GM21515 (cell line): ENCODE measurements around the gene CD82.
A peak's percentile ranks its signal among the peaks of the same experiment; 100 is the strongest.
"Not testable (repeated sequence)": the region's sequence is repeated elsewhere in the genome, so short reads cannot be mapped to it uniquely, and the experiment has no call there.

Source experiments
- ATAC-seq: cut with Tn5 transposase; IDR thresholded peaks from one replicate; pipeline ENCODE4 v1.9.1; 2021; ENCODE audit not compliant: unreplicated experiment

CD82 gene

DNA sequence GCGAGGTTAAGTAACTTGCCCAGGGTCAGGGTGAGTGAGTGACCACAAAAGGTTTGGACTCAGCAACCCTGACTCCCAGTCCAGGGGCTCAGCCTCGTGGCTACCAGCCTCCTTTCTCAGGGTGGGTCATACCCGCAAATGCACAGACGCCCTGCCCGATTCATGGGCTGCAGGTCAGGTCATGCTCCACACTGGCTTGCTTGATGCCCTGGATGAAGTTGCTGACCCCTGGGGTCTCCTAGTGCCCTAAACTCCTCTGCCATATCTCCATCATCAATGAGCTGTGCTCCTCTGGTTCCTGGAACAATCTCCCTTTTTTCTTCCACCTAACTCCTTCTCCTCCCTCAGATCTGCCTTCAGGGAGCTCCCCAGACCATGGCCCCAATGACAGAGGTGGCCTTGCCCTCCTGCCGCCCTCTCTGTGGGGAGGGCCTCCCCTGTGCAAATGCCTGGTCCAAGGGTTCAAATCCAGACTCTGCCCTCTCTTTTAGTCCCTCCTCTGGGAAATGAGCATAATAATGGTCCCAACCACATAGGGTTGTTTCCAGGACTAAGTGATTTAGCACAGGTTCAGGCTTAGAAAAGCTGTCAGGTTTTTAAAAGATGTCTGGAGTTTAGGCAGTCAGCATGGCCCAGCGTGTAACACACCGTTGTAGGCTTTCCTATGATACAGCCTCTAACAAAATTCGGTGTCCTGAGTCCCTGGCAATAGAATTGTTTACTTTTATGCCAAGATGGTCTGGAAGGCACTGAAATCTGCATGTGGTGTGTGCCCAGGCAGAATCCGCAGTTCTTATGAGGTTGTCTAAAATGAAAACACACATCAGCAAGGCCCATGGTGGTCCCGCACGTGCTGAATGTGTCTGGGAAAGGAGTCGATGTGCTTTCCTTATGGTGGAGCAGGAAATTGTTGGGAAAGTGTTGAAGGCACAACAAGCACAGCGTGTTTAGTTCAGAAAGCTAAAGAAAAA lies 63.6 kb downstream of the CD82 start:
- ATAC-seq: no peak

DNA sequence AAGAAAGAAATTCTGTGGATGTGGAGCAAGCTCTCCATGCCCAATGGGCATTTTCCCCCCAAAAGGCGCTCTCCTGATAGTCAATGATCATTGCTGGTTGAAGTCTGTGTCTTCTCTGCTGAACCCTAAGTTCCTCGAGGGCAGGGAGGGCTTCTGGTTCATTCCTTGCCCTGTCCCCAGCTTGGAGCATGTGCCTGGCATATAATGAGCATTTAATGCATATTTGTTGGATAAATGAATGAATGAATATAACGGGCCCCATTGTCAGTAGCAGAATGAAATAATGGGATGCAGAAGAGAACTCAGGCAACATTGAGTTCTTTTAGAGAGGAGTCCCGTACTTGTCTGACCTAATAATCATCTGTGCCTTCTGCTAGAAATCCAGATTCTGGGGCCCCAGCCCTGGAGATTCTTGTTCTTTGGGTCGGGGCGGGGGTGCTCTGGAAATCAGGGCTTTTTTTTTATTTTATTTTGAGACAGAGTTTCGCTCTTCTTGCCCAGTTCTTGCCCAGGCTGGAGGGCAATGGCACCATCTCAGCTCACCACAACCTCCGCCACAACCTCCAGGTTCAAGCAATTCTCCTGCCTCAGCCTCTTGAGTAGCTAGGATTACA lies 64.4 kb downstream of the CD82 start:
- ATAC-seq: no peak

DNA sequence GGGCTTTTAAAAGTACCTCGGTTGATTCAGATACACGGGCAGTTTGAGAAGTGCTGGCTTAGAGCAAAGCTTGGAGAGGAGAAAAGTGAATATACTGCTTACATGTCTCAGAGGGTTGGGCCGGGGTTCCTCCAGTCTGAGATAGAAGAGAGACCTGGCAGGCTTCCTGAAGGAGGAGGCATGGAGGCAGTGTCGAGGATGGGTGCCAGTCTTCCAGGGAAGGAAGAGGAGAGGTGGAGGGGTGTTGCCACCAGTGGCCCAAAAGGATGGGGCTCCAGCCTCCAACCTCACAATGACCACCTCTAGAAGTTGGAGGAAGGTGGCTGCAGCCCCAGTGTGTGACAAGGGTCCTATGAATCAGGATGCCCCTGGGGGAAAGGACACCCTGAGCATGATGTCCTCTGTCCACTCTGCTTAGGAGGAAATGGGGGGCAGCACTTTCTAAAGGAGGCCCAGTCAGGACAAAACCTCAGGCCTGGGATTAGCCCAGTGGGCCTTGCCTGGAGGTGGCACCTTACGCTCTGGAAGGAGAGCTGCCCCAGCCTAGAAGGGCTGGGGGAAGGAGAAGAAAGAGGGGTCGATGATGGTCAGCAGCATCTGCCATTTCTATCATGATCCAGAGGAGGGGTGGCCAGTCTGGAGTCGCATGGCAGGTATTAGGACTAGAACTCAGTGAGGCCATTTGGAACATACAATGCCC lies 65.2 kb downstream of the CD82 start:
- ATAC-seq: no peak

DNA sequence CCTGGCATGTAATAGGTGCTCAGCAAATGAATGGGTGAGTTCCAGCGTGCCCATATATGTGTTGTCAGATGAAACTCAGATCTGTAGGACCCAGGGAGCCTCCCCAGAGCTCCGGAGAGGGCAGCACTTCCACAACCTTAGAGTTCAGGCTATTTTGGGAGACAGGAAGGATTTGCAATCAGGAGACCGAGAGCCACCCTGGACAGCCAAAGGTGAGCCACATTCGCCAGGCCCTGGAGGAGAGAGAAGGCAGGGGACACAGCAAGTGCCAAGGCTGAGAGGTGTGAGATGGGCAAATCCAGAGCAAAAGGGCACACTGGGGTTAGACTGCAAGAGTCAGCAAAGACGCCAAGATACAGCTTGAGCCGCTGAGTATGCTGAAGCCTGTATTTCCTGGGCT lies 66.4 kb downstream of the CD82 start:
- ATAC-seq: no peak

GRCh38 chr11:44632466-44633123 lies 67.1 kb downstream of the CD82 start:
- ATAC-seq: peak; percentile 59

- no peak for ATAC-seq
These were observed 68.2 kb downstream of the CD82 start for GRCh38 chr11:44633641-44634040.

- ATAC-seq: no peak
These were observed 69.2 kb downstream of the CD82 start for GRCh38 chr11:44634401-44635281.

GRCh38 chr11:44637487-44637886 lies 72.0 kb downstream of the CD82 start:
- ATAC-seq: no peak

- no peak for ATAC-seq
These were observed 72.6 kb downstream of the CD82 start for GRCh38 chr11:44638032-44638431.

- ATAC-seq: no peak
These were observed 77.8 kb downstream of the CD82 start for GRCh38 chr11:44643217-44643616.

- ATAC-seq: no peak
These were observed 80.4 kb downstream of the CD82 start for GRCh38 chr11:44645827-44646226.

DNA sequence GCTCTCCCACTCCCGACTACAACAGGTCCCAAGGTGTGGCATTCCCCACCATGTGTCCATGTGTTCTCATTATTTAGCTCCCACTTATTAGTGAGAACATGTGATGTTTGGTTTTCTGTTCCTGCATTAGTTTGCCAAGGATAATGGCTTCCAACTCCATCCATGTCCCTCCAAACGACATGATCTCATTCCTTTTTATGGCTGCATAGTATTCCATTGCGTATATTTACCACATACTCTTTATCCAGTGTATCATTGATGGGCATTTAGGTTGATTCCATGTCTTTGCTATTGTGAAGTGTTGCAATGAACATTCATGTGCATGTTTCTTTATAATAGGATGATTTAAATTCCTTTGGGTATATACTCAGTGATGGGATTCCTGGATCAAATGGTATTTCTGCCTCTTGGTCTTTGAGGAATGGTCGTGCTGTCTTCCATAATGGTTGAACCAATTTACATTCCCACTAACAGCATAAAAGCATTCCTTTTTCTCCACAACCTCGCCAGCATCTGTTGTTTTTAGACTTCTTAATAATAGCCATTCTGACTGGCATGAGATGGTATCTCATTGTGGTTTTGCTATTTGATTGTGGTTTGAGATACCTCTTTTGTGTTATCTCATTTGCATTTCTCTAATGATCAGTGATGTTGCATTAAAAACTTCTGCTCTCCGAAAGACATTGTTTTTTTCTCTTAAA lies 81.9 kb downstream of the CD82 start:
- not testable (repeated sequence) for ATAC-seq

GRCh38 chr11:44648109-44648508 lies 82.6 kb downstream of the CD82 start:
- no peak for ATAC-seq

DNA sequence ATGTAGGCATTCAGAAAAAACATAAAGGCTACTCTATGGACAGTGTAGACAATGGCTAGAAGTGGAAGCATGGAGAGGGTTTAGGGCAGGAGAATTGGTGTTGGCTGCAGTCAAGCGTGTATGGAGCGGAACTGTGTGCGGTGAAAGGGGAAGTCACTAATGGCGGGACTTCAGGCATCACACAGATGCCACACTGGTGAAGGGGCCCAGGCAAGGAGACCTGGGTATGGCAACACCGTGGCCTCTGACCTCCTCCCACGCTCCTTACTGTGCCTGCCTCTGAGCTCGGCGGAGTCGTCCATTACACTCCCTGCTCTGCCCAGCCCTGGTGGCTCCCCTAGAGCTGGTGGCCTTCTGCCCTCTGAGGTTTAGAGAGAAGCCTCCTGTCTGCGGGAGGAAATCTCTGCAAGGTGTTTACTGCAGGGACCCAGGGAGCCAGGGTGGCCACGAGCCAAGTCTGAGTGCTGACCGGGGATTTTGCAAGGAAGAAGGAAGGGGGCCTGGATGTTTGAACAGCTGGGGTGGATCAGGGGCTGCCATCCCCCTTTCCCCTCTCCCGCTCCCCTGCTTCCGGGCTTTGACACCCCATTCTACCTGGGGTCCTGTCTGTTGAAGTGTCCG lies 86.2 kb downstream of the CD82 start:
- ATAC-seq: no peak

GRCh38 chr11:44652901-44653644 lies 87.6 kb downstream of the CD82 start:
- no peak for ATAC-seq

- no peak for ATAC-seq
These were observed 88.6 kb downstream of the CD82 start for GRCh38 chr11:44654057-44654456.

GRCh38 chr11:44654596-44654995 lies 89.1 kb downstream of the CD82 start:
- no peak for ATAC-seq

- ATAC-seq: no peak
These were observed 92.5 kb downstream of the CD82 start for GRCh38 chr11:44657836-44658505.
